NCI-H1436 (cell line): ENCODE results near the gene NDUFA7.
"Not testable (repeated sequence)": the region's sequence is repeated elsewhere in the genome, so short reads cannot be mapped to it uniquely, and the experiment has no call there.

Experiments used
- DNase-seq: peaks from one replicate; lab custom pipeline; 2025; lab: John Stamatoyannopoulos, UW

NDUFA7 gene

DNA sequence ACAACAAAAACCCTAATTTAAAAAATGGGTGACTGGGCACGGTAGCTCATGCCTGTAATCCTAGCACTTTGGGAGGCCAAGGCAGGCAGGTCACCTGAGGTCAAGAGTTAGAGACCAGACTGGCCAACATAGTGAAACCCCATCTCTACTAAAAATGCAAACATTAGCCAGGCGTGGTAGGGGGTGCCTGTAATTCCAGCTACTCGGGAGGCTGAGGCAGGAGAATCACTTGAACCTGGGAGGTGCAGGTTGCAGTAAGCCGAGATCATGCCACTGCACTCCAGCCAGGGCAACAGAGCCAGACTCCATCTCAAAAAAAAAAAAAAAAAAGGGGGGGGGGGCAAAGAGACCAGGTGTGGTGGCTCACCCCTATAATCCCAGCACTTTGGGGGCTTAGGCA, 56.9 kb downstream of the NDUFA7 start:
- not testable (repeated sequence) for DNase-seq

DNA sequence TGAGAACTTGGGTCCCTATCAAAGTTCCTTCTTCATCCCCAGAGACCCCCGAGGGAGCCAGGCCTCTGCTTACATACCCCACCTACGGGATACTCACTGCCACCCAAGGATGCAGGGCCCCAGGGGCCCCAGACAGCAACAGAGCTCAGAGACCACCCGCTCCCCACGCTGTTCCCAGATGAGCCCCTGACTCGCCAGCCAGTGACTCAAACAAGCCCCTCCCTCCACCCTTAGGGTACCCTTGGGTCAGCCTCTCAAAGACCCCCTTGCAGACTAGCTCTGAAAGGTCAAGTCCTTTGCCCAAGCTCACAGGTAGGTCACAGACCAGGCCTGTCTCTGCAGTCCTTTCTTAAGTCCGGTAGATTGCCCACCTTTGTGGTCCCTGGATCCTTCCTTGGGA, 58.7 kb downstream of the NDUFA7 start:
- DNase-seq, result no peak

DNA sequence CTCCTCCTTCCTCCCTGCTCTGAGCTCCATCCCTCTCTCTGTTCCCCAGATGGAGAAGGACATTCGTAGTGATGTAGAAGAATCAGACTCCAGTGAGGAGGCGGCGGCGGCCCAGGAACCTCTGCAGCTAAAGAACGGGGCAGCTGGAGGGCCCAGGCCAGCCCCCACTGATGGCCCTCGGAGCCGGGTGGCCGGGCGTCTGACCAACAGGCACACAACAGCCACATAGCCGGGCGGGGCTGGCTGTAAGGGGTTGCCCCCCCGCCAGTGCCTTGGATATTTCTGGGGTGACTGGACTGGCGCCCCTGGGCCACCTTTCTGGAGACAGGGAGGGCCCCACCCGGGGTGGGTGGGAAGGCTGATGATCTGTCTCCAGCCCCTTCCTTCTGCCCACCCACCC, 59.3 kb downstream of the NDUFA7 start:
- no peak for DNase-seq

- DNase-seq, result no peak
These were observed 59.8 kb downstream of the NDUFA7 start for GRCh38 chr19:8261347-8261746.
